GM12875 (cell line): Measurements from ENCODE around the gene EDDM3A.

Experiments
- H3K4me3 ChIP-seq: one replicate; pipeline ENCODE4 v1.5.1; 2011; ENCODE audit warnings: low read depth, low read length, control low read depth
- TF ChIP-seq, protein P1 (sequence below): IDR thresholded peaks from 2 replicates; pipeline ENCODE4 v1.5.1; 2011; ENCODE audit warnings: low read depth, mild to moderate bottlenecking, control low read depth, inconsistent platforms, low read length, moderate library complexity, borderline replicate concordance; ENCODE audit not compliant: insufficient read depth

The EDDM3A gene

DNA sequence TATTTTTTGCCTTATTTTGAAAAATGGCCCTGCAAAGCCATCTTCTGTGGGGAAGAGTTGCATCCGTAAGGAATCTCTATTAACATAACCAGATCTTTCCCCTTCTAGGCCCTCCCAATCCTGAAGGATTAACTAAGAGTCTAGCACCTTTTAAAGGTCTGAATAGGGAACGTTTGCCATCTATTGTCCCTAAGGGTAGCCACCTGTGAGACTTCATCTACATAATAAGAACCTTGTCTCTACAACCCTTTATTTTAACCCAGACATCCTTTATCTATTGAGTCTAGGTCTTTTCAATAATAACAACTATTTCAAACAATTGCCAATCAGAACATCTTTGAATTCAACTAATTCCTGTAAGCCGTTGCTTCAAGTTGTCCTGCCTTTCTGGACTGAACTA is 27.0 kb downstream of the EDDM3A start:
- TF ChIP-seq, protein P1, sequence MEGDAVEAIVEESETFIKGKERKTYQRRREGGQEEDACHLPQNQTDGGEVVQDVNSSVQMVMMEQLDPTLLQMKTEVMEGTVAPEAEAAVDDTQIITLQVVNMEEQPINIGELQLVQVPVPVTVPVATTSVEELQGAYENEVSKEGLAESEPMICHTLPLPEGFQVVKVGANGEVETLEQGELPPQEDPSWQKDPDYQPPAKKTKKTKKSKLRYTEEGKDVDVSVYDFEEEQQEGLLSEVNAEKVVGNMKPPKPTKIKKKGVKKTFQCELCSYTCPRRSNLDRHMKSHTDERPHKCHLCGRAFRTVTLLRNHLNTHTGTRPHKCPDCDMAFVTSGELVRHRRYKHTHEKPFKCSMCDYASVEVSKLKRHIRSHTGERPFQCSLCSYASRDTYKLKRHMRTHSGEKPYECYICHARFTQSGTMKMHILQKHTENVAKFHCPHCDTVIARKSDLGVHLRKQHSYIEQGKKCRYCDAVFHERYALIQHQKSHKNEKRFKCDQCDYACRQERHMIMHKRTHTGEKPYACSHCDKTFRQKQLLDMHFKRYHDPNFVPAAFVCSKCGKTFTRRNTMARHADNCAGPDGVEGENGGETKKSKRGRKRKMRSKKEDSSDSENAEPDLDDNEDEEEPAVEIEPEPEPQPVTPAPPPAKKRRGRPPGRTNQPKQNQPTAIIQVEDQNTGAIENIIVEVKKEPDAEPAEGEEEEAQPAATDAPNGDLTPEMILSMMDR: no peak
- no peak overlapping the region for H3K4me3 ChIP-seq

DNA sequence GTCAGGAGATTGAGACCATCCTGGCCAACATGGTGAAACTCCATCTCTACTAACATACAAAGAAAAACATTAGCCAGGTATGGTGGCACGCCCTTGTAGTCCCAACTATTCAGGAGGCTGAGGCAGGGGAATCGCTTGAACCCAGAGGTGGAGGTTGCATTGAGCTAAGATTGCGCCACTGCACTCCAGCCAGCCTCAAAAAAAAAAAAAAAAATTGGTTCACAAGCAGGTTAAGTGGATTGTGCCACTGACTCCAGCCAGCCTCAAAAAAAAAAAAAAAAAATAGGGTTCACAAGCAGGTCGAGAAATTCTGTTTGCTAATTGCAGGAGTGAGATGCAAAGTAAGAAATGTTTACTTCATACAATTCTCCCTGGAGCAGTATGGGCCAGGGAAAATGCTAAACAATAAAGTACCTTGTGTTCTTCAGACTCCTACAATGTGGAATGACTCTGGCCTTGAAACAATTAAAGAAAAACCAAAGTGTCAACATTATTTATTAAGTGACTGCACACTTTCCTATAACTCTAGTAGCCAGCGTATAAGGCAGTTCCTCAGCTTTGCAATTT is 28.7 kb downstream of the EDDM3A start:
- H3K4me3 ChIP-seq: no peak overlapping the region
- TF ChIP-seq, protein P1: no peak

DNA sequence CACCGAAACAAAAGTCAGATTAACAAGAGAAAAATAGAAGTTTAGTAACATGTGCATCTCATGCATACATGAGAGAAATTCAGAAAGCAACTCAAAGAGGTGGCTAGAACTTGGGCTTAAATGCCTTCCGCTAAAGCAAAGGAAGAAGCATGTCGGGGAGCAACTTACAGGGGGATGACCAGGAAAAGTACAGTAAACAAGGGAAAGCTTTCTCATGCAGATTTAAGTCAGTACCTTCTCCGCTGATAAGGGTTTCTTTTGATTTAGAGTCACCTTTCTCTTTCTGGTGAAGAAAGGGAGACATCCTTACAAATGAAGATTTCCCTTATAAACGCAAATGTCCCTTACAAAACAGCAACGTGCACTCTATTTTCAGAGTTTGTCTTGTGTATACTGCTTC is 29.4 kb downstream of the EDDM3A start:
- TF ChIP-seq, protein P1: no peak
- no peak overlapping the region for H3K4me3 ChIP-seq

DNA sequence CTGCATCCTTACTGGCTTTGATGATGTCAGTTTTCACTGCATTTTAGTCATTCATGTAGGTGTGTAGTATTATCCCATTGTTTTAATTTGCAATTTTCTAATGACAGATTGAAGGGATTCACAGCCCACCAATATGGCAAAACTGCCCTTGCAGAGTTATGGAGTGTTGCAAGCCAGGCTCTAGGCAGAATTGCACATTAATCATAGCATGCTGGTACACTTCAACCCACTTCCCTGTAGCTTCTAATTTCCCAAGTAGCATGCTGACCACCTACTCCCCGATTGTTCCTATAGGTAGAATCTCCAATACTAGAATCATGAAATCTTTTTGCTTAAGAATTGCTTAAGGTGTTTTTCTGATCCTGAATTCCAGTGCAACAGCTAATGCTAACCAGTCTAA is 30.2 kb downstream of the EDDM3A start:
- TF ChIP-seq, protein P1: no peak
- H3K4me3 ChIP-seq: no peak overlapping the region

DNA sequence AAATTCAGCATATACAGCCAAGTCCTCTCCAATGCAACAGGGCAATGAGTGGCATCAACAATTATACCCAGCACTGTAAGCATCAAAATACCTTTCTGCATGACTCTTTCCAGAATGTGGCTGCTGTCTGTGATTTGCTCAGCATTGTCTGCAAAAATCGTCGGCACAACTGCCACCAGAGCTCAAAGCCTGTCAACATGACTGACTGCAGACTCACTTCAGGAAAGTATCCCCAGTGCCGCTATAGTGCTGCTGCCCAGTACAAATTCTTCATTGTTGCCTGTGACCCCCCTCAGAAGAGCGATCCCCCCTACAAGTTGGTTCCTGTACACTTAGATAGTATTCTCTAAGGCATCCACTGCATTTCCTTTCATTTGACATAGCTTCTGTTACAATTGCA is 36.1 kb downstream of the EDDM3A start:
- TF ChIP-seq, protein P1: no peak
- peak overlapping the region; percentile 44 for H3K4me3 ChIP-seq

DNA sequence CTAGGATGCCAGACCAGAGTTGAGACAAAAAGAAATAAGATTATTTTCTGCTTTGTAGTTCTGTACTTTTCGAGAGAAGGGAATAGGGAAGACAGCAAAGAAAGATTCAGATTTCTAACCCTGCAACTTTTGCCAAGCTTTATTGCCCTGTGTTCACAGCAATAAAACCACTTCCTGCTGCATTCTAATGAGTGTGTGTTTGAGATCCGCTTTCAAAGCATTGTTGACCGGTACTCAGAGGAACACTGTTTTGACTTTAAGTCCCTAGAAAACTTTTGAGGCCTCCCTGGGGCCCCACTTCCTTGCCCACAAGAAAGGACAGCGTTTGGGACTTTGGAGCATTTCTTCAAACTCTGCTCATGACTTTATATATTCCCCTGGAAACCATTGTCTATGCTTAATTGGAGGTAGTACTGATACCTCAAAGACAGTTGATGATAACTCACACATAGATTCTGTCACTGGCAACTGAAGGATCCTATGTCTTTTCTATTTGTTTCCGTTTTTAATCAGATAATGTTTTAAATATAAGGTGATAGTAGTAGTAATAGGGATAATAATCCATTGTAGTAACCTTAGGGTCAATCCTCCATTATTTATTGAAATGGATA is 36.7 kb downstream of the EDDM3A start:
- H3K4me3 ChIP-seq: no peak overlapping the region
- TF ChIP-seq, protein P1: no peak

DNA sequence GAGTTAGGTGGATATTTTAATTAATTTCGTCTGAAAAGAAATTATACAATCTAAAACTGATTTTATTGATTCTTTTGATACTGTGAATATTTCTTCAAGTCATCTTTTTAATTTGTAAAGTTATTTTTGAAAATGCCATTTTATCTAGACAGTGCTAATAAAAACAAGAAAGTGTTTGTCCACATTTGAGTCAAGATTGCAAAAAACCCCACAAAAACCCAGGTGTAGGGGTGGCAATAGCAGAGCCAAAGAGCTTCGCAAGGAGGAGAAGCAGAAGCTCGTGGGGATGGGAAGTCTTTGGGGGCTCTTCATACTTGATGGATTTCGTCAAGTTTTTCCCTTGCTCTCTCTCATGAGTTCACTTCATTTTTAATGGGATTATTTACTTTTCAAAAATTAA is 41.3 kb downstream of the EDDM3A start:
- no peak overlapping the region for H3K4me3 ChIP-seq
- TF ChIP-seq, protein P1: no peak
